CD4-positive, alpha-beta T cell treated with Interleukin-6 for 4 hours (primary cell): ENCODE measurements around the gene FSTL4.
A peak's percentile ranks its signal among the peaks of the same experiment; 100 is the strongest.

ENCODE experiments used
- DNase-seq: peaks from one replicate; pipeline ENCODE4 v3.0.0-alpha.2; 2020; ENCODE audit warnings: mixed read lengths

The FSTL4 gene

GRCh38 chr5:133314086-133314485 lies 298.3 kb downstream of the FSTL4 start:
- DNase-seq: no peak

- no peak for DNase-seq
Observed at GRCh38 chr5:133311176-133311575, 301.2 kb downstream of the FSTL4 start.

- DNase-seq: no peak
Observed at GRCh38 chr5:133309984-133310621, 302.2 kb downstream of the FSTL4 start.

GRCh38 chr5:133309166-133309795 lies 303.1 kb downstream of the FSTL4 start:
- no peak for DNase-seq

GRCh38 chr5:133307275-133307674 lies 305.1 kb downstream of the FSTL4 start:
- no peak for DNase-seq

- DNase-seq: no peak
Observed at GRCh38 chr5:133304707-133305216, 307.6 kb downstream of the FSTL4 start.

- DNase-seq: no peak
Observed at GRCh38 chr5:133304178-133304577, 308.2 kb downstream of the FSTL4 start.

GRCh38 chr5:133303298-133303697 lies 309.0 kb downstream of the FSTL4 start:
- no peak for DNase-seq

- no peak for DNase-seq
Observed at GRCh38 chr5:133299728-133300127, 312.6 kb downstream of the FSTL4 start.

GRCh38 chr5:133299021-133299420 lies 313.3 kb downstream of the FSTL4 start:
- no peak for DNase-seq

- DNase-seq: peak; percentile 3
Observed at GRCh38 chr5:133298447-133298846, 313.9 kb downstream of the FSTL4 start.

GRCh38 chr5:133297293-133297692 lies 315.0 kb downstream of the FSTL4 start:
- DNase-seq: no peak

- no peak for DNase-seq
Observed at GRCh38 chr5:133296624-133297023, 315.7 kb downstream of the FSTL4 start.

GRCh38 chr5:133295520-133295919 lies 316.8 kb downstream of the FSTL4 start:
- no peak for DNase-seq

GRCh38 chr5:133294380-133294779 lies 318.0 kb downstream of the FSTL4 start:
- DNase-seq: no peak

- no peak for DNase-seq
Observed at GRCh38 chr5:133293960-133294359, 318.4 kb downstream of the FSTL4 start.

GRCh38 chr5:133292300-133292699 lies 320.0 kb downstream of the FSTL4 start:
- DNase-seq: no peak

GRCh38 chr5:133291524-133291923 lies 320.8 kb downstream of the FSTL4 start:
- no peak for DNase-seq

GRCh38 chr5:133290669-133291240 lies 321.6 kb downstream of the FSTL4 start:
- no peak for DNase-seq

- no peak for DNase-seq
Observed at GRCh38 chr5:133289686-133290367, 322.5 kb downstream of the FSTL4 start.

- DNase-seq: peak; percentile 55
Observed at GRCh38 chr5:133287500-133287899, 324.8 kb downstream of the FSTL4 start.

- no peak for DNase-seq
Observed at GRCh38 chr5:133286483-133286882, 325.9 kb downstream of the FSTL4 start.

GRCh38 chr5:133285583-133286021 lies 326.7 kb downstream of the FSTL4 start:
- no peak for DNase-seq

GRCh38 chr5:133284306-133284705 lies 328.0 kb downstream of the FSTL4 start:
- no peak for DNase-seq
